Trophoblast cell (in vitro differentiated cells and primary cell): ENCODE results near the gene MIB2.
"Not testable (repeated sequence)": the region's sequence is repeated elsewhere in the genome, so short reads cannot be mapped to it uniquely, and the experiment has no call there.

ENCODE experiments used
- DNase-seq, 2 donors: peaks; one replicate each; pipeline ENCODE4 v3.0.0-alpha.2; 2016
- H2AFZ ChIP-seq: 2 replicates; pipeline ENCODE4 v1.6.1; 2013; ENCODE audit warnings: low read length, moderate library complexity, mild to moderate bottlenecking; ENCODE audit not compliant: insufficient read depth, poor library complexity
- H2AK5ac ChIP-seq: 2 replicates; pipeline ENCODE4 v1.6.1; 2013; ENCODE audit warnings: mild to moderate bottlenecking, low read length
- H2BK120ac ChIP-seq: 2 replicates; pipeline ENCODE4 v1.6.1; 2013; ENCODE audit warnings: low read length, mild to moderate bottlenecking, moderate library complexity; ENCODE audit not compliant: insufficient read depth, poor library complexity
- H2BK12ac ChIP-seq: 2 replicates; pipeline ENCODE4 v1.6.1; 2013; ENCODE audit warnings: mild to moderate bottlenecking, low read length, moderate library complexity
- H2BK5ac ChIP-seq: 2 replicates; pipeline ENCODE4 v1.6.1; 2013; ENCODE audit warnings: low read length, low read depth, moderate library complexity, mild to moderate bottlenecking; ENCODE audit not compliant: poor library complexity
- H3K14ac ChIP-seq: 2 replicates; pipeline ENCODE4 v1.6.1; 2013; ENCODE audit warnings: mild to moderate bottlenecking, low read length
- H3K18ac ChIP-seq: 2 replicates; pipeline ENCODE4 v1.6.1; 2013; ENCODE audit warnings: mild to moderate bottlenecking, low read length
- H3K23ac ChIP-seq: 2 replicates; pipeline ENCODE4 v1.6.1; 2013; ENCODE audit warnings: low read length
- H3K27ac ChIP-seq: 2 replicates; pipeline ENCODE4 v1.5.1; 2013; ENCODE audit warnings: low read depth, mild to moderate bottlenecking, inconsistent platforms, low read length, moderate library complexity
- H3K27me3 ChIP-seq: 2 replicates; pipeline ENCODE4 v1.6.1; 2013; ENCODE audit warnings: inconsistent platforms, mild to moderate bottlenecking, low read length, moderate library complexity; ENCODE audit not compliant: insufficient read depth
- H3K36me3 ChIP-seq, 2 experiments: 1 replicate in 1 of 2; 2 replicates in 1 of 2; pipeline ENCODE4 v1.6.1; 2013; ENCODE audit warnings: low read length in 2 of 2, mild to moderate bottlenecking in 2 of 2, moderate library complexity in 1 of 2; ENCODE audit not compliant: insufficient read depth in 2 of 2, control insufficient read depth in 1 of 2
- H3K4ac ChIP-seq: 2 replicates; pipeline ENCODE4 v1.6.1; 2013; ENCODE audit warnings: low read depth, mild to moderate bottlenecking, low read length, moderate library complexity
- H3K4me1 ChIP-seq, 2 experiments: 1 replicate in 1 of 2; 2 replicates in 1 of 2; pipeline ENCODE4 v1.6.1; 2013; ENCODE audit warnings: low read length in 2 of 2, mild to moderate bottlenecking in 2 of 2, moderate library complexity in 1 of 2; ENCODE audit not compliant: insufficient read depth in 2 of 2, control insufficient read depth in 1 of 2
- H3K4me2 ChIP-seq: 2 replicates; pipeline ENCODE4 v1.6.1; 2013; ENCODE audit warnings: inconsistent platforms, mild to moderate bottlenecking, low read length, moderate library complexity
- H3K4me3 ChIP-seq: 2 replicates; pipeline ENCODE4 v1.5.1; 2013; ENCODE audit warnings: mild to moderate bottlenecking, low read depth, low read length, inconsistent platforms
- H3K79me1 ChIP-seq: one replicate; pipeline ENCODE4 v1.6.1; 2013; ENCODE audit warnings: low read length
- H3K79me2 ChIP-seq: 2 replicates; pipeline ENCODE4 v1.6.1; 2013; ENCODE audit warnings: low read length, mild to moderate bottlenecking; ENCODE audit not compliant: control insufficient read depth, insufficient read depth, poor library complexity
- H3K9ac ChIP-seq: 2 replicates; pipeline ENCODE4 v1.6.1; 2013; ENCODE audit warnings: mild to moderate bottlenecking, low read length
- H3K9me3 ChIP-seq: 2 replicates; pipeline ENCODE4 v1.6.1; 2013; ENCODE audit warnings: low read depth, mild to moderate bottlenecking, control low read depth, inconsistent platforms, low read length; ENCODE audit not compliant: insufficient read depth
- H4K12ac ChIP-seq: 2 replicates; pipeline ENCODE4 v1.6.1; 2013; ENCODE audit warnings: low read depth, mild to moderate bottlenecking, low read length, moderate library complexity
- H4K8ac ChIP-seq: 2 replicates; pipeline ENCODE4 v1.6.1; 2013; ENCODE audit warnings: low read depth, mild to moderate bottlenecking, low read length, moderate library complexity
- H4K91ac ChIP-seq: one replicate; pipeline ENCODE4 v1.6.1; 2013; ENCODE audit warnings: low read depth, mild to moderate bottlenecking, low read length, moderate library complexity
- WGBS: extraction: QIAGEN DNeasy Blood & Tissue Kit; methylation state at CpG from one replicate; pipeline ENCODE4 v1.1.7; 2013; ENCODE audit warnings: missing lambda C conversion rate; ENCODE audit not compliant: insufficient read length, insufficient coverage; ENCODE audit errors: extremely low coverage; 5-methylcytosine and 5-hydroxymethylcytosine counted together

The MIB2 gene

GRCh38 chr1:1594602-1595260 is 20.6 kb upstream of the MIB2 start:
- H2BK120ac ChIP-seq = no peak overlapping the region
- H3K4me1 ChIP-seq = peaks cover 4 to 6% of the 10 kb centered on the region in 2 experiments
- WGBS = no CpG with 5 or more reads among the region's 10 CpGs
- no peak overlapping the region for H3K27ac ChIP-seq
- H3K9me3 ChIP-seq = peaks cover 6% of the 10 kb centered on the region
- H4K8ac ChIP-seq = no peak overlapping the region
- H2AFZ ChIP-seq = no peak overlapping the region
- H2BK5ac ChIP-seq = no peak overlapping the region
- H3K79me1 ChIP-seq = no peaks in the 10 kb centered on the region
- no peaks in the 10 kb centered on the region for H3K36me3 ChIP-seq
- peak; percentile 47 to 48 for DNase-seq
- H2BK12ac ChIP-seq = no peak overlapping the region
- H2AK5ac ChIP-seq = no peak overlapping the region
- H3K27me3 ChIP-seq = peaks cover 14% of the 10 kb centered on the region
- no peak overlapping the region for H3K4me2 ChIP-seq
- H3K4me3 ChIP-seq = no peak overlapping the region
- no peak overlapping the region for H3K14ac ChIP-seq
- no peak overlapping the region for H4K12ac ChIP-seq
- no peak overlapping the region for H3K9ac ChIP-seq
- no peak overlapping the region for H3K18ac ChIP-seq
- no peak overlapping the region for H3K23ac ChIP-seq
- H3K4ac ChIP-seq = no peak overlapping the region
- no peak overlapping the region for H4K91ac ChIP-seq
- no peaks in the 10 kb centered on the region for H3K79me2 ChIP-seq

- WGBS = no CpG with 5 or more reads among the region's 2 CpGs
- not testable (repeated sequence) for H3K79me1 ChIP-seq
Measured at GRCh38 chr1:1595341-1595740, 20.0 kb upstream of the MIB2 start.

GRCh38 chr1:1596493-1597274 is 18.6 kb upstream of the MIB2 start:
- H3K4ac ChIP-seq = no peak overlapping the region
- no peak overlapping the region for H4K8ac ChIP-seq
- WGBS = no CpG with 5 or more reads among the region's 12 CpGs
- no peak overlapping the region for H3K4me2 ChIP-seq
- no peaks in the 10 kb centered on the region for H3K36me3 ChIP-seq
- H3K4me1 ChIP-seq = peaks cover 9% of the 10 kb centered on the region in 2 experiments
- H4K12ac ChIP-seq = no peak overlapping the region
- H4K91ac ChIP-seq = no peak overlapping the region
- H2AK5ac ChIP-seq = no peak overlapping the region
- no peak overlapping the region for H3K4me3 ChIP-seq
- no peak overlapping the region for H2BK120ac ChIP-seq
- H3K27me3 ChIP-seq = peaks cover 24% of the 10 kb centered on the region
- no peak overlapping the region for H3K9ac ChIP-seq
- no peaks in the 10 kb centered on the region for H3K79me2 ChIP-seq
- H3K14ac ChIP-seq = no peak overlapping the region
- no peak overlapping the region for H2AFZ ChIP-seq
- no peak overlapping the region for H3K27ac ChIP-seq
- no peak overlapping the region for H3K18ac ChIP-seq
- H3K9me3 ChIP-seq = peaks cover 9% of the 10 kb centered on the region
- no peak overlapping the region for H3K23ac ChIP-seq
- no peak overlapping the region for H2BK12ac ChIP-seq
- H3K79me1 ChIP-seq = no peaks in the 10 kb centered on the region
- no peak overlapping the region for H2BK5ac ChIP-seq
- no peak for DNase-seq

More at GRCh38 chr1:1595341-1595740, 20.0 kb upstream of the MIB2 start:
- not testable (repeated sequence) for H3K14ac ChIP-seq, H3K4me1 ChIP-seq, H3K9ac ChIP-seq, H4K91ac ChIP-seq, H3K4ac ChIP-seq, H2AK5ac ChIP-seq, DNase-seq, H3K36me3 ChIP-seq, H2BK120ac ChIP-seq, H2BK5ac ChIP-seq, H4K12ac ChIP-seq, H3K27ac ChIP-seq, H3K23ac ChIP-seq, H3K4me3 ChIP-seq, H3K79me2 ChIP-seq, H3K18ac ChIP-seq, H4K8ac ChIP-seq, H3K9me3 ChIP-seq, H2BK12ac ChIP-seq, H2AFZ ChIP-seq, H3K4me2 ChIP-seq
- H3K27me3 ChIP-seq = peaks cover 16% of the 10 kb centered on the region

- Histone ChIP-seq H2AFZ (no peak overlapping the region), H3K23ac (no peak overlapping the region), H3K9ac (no peak overlapping the region), H2BK120ac (no peak overlapping the region), H3K18ac (no peak overlapping the region), H3K79me2 (no peaks in the 10 kb centered on the region), H3K4me2 (no peak overlapping the region), H4K8ac (no peak overlapping the region), H3K79me1 (no peaks in the 10 kb centered on the region), H3K14ac (no peak overlapping the region), H4K91ac (no peak overlapping the region), H3K27me3 (peaks cover 26% of the 10 kb centered on the region), H3K4ac (no peak overlapping the region), H3K4me3 (no peak overlapping the region), H2BK5ac (no peak overlapping the region), H3K4me1 (peaks cover 9% of the 10 kb centered on the region in 2 experiments), H2BK12ac (no peak overlapping the region), H3K27ac (no peak overlapping the region), H4K12ac (no peak overlapping the region), H3K36me3 (no peaks in the 10 kb centered on the region), H2AK5ac (no peak overlapping the region), H3K9me3 (peaks cover 9% of the 10 kb centered on the region)
- WGBS = no CpG with 5 or more reads among the region's 16 CpGs
- DNase-seq = peak in 1 of 2 donors; percentile 37
Measured at GRCh38 chr1:1597275-1597930, 17.9 kb upstream of the MIB2 start.
